Measurements from ENCODE around the gene GPI. TPM values are rescaled to one million over a fixed set of nuclear protein-coding genes. Genes with fewer than 3 reads are reported as not detected.

GPI gene
- polyA plus RNA-seq, 1 donor (not counting 4 experiments of a cell fraction or from before 2014, with no cell fraction given): 123 TPM

- Histone ChIP-seq H3K36me3 (ENCODE audit: control insufficient read depth in 2 of 2, extremely low read depth in 1 of 2, insufficient read depth in 2 of 2, low read length in 2 of 2) (peaks cover 2 to 20% of the 10 kb centered on the region in 2 experiments), H2AFZ (ENCODE audit: control insufficient read depth, low read length) (no peak overlapping the region), H3K27ac (ENCODE audit: control insufficient read depth, insufficient read depth, low read length) (peak overlapping the region; percentile 77), H3K9me1 (ENCODE audit: control insufficient read depth, extremely low read depth, insufficient read depth, low read length) (peaks cover 3% of the 10 kb centered on the region), H3K9ac (ENCODE audit: control insufficient read depth, extremely low read depth, insufficient read depth, low read length) (peak overlapping the region; percentile 87), H3K4me3 (ENCODE audit: control insufficient read depth in 2 of 3, extremely low read depth in 1 of 3, insufficient read depth in 2 of 3, low read depth in 1 of 3, low read length in 3 of 3) (peak overlapping the region; percentile 3 to 98 (median 84)), H4K20me1 (ENCODE audit: control insufficient read depth, extremely low read depth, insufficient read depth, low read length) (peaks cover 13% of the 10 kb centered on the region), H3K79me2 (ENCODE audit: control insufficient read depth, insufficient read depth, low read length) (peaks cover 60% of the 10 kb centered on the region), H3K27me3 (ENCODE audit: control insufficient read depth, extremely low read depth, insufficient read depth, low read length) (no peaks in the 10 kb centered on the region), H3K4me1 (ENCODE audit: control insufficient read depth, extremely low read depth, insufficient read depth, low read length) (peaks cover 13% of the 10 kb centered on the region), H3K9me3 (ENCODE audit: control insufficient read depth, low read depth, low read length) (no peaks in the 10 kb centered on the region), H3K4me2 (ENCODE audit: control insufficient read depth, extremely low read depth, insufficient read depth, low read depth, low read length) (peak overlapping the region; percentile 88)
- no peak for FAIRE-seq
- no peak for TF ChIP-seq EZH2 (IDR thresholded peaks at IDR 0.05; ENCODE audit: low read length)
- TF ChIP-seq CTCF (optimal IDR thresholded peaks at IDR 0.05 in 1 of 3, IDR thresholded peaks at IDR 0.05 in 1 of 3, conservative IDR thresholded peaks at IDR 0.05 in 1 of 3; ENCODE audit: extremely low read depth in 1 of 3, insufficient read depth in 2 of 3, low read length in 3 of 3): no peak
- no peak for DNase-seq (ENCODE audit: low read depth, low spot score)
- dilution Hi-C loops (cut with MboI; ENCODE audit: extremely low pct_ligation_motif_present, low sequenced_read_pairs): no loop called here
These were observed 64.6 kb downstream of the GPI start for GRCh38 chr19:34429553-34429952.

- Histone ChIP-seq H3K4me3 (ENCODE audit: control insufficient read depth in 2 of 3, extremely low read depth in 1 of 3, insufficient read depth in 2 of 3, low read depth in 1 of 3, low read length in 3 of 3) (peak overlapping the region in 2 of 3 experiments; percentile 30 to 34), H2AFZ (ENCODE audit: control insufficient read depth, low read length) (no peak overlapping the region), H3K27ac (ENCODE audit: control insufficient read depth, insufficient read depth, low read length) (peak overlapping the region; percentile 13), H3K4me1 (ENCODE audit: control insufficient read depth, extremely low read depth, insufficient read depth, low read length) (peaks cover 13% of the 10 kb centered on the region), H4K20me1 (ENCODE audit: control insufficient read depth, extremely low read depth, insufficient read depth, low read length) (peaks cover 13% of the 10 kb centered on the region), H3K9ac (ENCODE audit: control insufficient read depth, extremely low read depth, insufficient read depth, low read length) (no peak overlapping the region), H3K4me2 (ENCODE audit: control insufficient read depth, extremely low read depth, insufficient read depth, low read depth, low read length) (peak overlapping the region; percentile 88), H3K27me3 (ENCODE audit: control insufficient read depth, extremely low read depth, insufficient read depth, low read length) (no peaks in the 10 kb centered on the region), H3K9me1 (ENCODE audit: control insufficient read depth, extremely low read depth, insufficient read depth, low read length) (peaks cover 3% of the 10 kb centered on the region), H3K9me3 (ENCODE audit: control insufficient read depth, low read depth, low read length) (no peaks in the 10 kb centered on the region), H3K36me3 (ENCODE audit: control insufficient read depth in 2 of 2, extremely low read depth in 1 of 2, insufficient read depth in 2 of 2, low read length in 2 of 2) (peaks cover 4 to 23% of the 10 kb centered on the region in 2 experiments), H3K79me2 (ENCODE audit: control insufficient read depth, insufficient read depth, low read length) (peaks cover 65% of the 10 kb centered on the region)
- peak; percentile 26 for DNase-seq (ENCODE audit: low read depth, low spot score)
- dilution Hi-C loops (cut with MboI; ENCODE audit: extremely low pct_ligation_motif_present, low sequenced_read_pairs): no loop called here
- peak; percentile 41 for FAIRE-seq
- no peak for TF ChIP-seq EZH2 (IDR thresholded peaks at IDR 0.05; ENCODE audit: low read length)
- peak; percentile 59 to 76 (median 60) for TF ChIP-seq CTCF (optimal IDR thresholded peaks at IDR 0.05 in 1 of 3, IDR thresholded peaks at IDR 0.05 in 1 of 3, conservative IDR thresholded peaks at IDR 0.05 in 1 of 3; ENCODE audit: extremely low read depth in 1 of 3, insufficient read depth in 2 of 3, low read length in 3 of 3)
These were observed 66.0 kb downstream of the GPI start for GRCh38 chr19:34430738-34431625.
